GM19351 (cell line): ENCODE data around the gene GRAP2.
"Not testable (repeated sequence)": the region's sequence is repeated elsewhere in the genome, so short reads cannot be mapped to it uniquely, and the experiment has no call there.

Experiments used
- ATAC-seq: cut with Tn5 transposase; IDR thresholded peaks from one replicate; pipeline ENCODE4 v1.9.1; 2021; ENCODE audit warnings: mild to moderate bottlenecking, moderate library complexity; ENCODE audit not compliant: unreplicated experiment

Gene GRAP2

DNA sequence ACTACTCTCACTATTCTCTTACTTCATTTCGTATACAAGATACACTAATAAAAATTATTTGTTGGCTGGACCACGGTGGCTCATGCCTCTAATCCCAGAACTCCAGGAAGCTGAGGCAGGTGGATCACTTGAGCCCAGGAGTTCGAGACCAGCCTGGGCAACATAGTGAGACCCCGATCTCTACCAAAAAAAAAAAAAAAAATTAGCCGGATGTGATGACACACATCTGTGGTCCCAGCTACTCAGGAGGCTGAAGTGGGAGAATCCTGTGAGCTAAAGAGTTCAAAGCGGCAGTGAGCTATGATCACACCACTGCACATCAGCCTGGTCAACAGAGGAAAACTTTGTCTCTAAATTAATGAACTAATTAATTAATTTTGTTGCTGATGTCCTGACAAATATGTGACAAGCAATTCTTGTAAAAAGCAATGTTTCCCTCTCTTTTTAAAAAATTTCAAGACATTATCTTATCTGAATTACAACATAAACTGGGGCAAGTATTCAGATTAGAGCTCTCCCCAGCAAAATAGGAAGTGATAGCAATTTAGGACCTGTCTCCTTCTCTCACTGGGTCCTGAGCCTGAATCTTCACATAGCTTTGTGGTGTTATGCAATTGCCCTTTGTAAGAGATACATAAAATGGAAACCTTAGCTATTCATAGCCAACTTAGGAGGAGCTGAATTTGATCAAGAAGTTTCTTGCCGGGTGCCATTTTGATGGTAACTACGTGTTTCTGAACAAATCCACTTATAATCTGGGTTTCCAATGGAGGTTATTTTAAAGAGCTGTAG, 41.8 kb downstream of the GRAP2 start:
- ATAC-seq: no peak

DNA sequence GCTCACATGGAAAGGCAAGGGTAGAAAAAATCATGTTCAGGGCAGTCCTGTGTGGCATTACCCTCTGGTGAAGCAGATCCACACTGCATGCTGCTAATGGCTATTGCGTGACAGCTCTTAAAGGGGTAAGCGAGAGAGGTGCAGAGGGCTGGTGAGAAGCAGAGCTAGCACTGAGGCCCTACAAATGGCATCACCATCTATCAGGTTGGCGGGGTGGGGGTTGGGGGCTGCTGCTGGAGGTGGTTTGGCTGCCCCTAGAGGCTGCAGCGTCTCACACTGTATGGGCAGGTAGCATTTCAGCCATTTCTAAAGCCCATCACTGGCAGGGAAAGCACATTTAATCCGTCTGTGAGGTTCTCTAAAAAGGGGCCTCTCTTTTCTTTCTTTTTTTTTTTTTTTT, 42.5 kb downstream of the GRAP2 start:
- no peak for ATAC-seq

DNA sequence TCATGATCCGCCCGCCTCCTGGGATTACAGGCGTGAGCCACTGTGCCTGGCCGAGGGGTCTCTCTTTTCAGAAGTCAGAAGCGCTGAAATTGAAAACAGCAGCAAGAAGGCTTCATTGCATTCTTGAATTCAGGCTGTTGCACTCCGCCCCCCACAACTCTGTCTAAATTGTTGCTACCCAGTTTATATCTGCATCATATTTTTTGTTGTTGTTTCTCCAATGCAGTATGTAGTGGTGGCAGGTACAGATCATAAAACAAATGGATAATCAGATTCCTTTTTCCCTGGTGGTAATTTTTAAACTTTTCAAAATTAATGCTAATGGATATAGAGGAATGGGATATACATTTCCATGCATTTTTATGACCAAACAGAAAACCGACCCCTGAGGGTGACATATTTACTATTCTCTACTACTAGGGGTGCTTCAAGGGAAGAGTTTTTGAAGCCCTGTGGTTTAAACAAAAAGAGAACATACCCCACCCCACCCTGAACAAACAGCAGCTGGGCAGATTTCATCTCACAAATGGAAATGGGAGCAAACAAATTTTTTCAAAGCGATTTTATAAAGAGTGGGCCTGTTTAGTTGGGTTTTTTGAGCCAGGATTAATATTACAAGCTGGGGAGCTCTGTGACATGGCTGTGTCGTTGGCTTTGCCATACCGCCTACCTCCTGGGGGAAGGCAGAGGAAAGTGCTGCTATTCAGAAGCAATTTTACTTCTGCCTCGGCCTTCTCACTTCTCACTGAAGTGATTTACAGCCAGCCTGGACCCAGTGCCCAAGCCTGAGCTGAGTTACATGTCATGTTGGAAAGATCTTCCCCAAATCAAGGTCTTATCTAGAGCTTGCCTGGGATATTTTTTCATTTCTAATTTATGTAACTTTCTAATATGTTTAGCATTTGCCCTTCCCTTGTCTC, 43.3 kb downstream of the GRAP2 start:
- ATAC-seq: no peak

DNA sequence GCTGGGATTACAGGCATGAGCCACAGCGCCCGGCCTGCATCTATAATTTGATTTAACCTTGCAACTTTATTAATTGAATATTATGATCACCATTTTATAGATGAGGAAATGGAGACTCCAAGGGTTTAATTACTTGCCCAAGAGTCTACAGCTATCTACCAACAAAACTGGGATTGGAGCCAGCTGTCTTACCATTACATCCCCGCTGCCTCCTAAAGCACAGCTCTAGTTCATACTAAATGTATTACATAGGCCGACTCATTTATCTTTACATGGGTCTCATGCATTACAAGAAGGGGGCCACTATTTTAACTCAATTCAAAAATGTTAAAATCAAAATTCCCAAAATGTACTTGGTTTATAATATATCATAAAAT, 45.2 kb downstream of the GRAP2 start:
- ATAC-seq: no peak

DNA sequence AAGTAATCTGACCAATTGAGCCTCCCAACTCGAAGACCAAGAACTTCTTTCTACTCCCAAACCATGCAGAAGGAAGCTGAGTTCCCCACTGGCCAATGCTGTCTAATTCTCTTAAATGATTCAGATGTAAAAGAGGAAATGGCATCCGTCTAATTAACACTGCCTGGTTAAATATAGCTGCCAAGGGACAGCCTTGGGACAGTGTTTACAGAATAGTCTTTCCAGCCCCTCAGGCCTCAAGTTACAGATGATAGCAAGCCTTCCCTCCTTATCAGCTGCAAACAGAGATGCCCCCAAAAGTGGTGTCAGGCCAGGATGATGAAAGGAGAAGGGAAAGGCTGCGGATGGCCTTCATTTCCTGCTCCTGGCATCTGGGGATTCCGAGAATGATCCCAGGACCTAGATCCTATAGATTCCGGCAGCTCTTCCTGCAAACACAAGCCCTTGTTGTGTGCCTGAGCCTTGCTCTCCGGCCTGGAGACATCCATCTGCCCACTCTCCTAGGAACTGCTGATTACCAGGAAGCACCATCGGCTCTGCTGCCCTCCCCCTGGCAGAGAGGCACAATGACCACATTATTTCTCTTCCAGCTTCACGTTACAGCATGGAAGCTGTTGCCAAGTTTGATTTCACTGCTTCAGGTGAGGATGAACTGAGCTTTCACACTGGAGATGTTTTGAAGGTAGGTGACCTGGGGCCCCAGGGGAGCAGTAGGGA, 45.8 kb downstream of the GRAP2 start:
- no peak for ATAC-seq

DNA sequence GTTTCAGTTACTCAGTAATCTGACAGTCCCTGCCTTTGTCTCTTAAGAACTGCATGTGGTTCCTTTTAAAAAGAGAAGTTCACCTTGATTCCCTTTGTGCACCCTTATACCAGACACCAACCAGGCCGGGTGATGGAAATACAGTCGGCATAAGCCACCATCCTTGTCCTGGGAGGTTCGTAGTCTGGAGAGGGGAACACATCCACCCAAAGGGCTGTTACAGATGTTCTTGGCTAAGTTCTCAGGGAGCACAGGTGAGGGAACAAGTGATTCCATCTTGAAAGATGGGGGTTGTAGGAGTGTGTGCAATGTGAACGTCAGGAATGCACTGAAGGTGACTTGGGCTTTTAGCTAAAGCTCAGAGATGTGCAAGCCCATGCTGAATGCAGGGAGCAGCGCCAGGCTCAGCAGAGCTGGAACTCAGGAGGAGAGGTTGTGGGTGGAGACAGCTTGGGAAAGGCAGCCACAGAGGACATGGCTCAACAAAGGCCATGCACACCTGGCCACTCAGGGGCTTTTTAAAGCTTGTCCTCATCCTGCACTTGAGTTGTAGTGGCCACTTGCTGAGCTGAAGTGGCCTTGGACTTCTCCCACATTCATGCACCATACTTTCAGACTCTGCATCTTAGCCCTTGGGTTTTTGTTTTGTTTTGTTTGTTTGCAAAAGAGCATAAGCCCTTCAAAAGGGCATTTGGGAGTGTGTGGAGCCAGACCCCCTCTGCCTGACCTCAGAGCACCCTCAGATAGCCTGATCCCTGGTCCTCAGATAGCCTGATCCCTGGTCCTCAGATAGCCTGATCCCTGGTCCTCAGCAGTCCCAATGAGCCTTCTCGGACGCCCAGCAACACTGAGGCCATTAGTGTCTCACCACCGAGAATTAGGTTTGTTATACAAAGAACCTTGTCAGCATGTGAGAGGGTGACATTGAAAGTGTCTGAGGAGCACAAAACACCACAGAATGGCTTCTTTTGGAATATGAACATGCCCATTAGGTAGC, 46.6 kb downstream of the GRAP2 start:
- no peak for ATAC-seq

DNA sequence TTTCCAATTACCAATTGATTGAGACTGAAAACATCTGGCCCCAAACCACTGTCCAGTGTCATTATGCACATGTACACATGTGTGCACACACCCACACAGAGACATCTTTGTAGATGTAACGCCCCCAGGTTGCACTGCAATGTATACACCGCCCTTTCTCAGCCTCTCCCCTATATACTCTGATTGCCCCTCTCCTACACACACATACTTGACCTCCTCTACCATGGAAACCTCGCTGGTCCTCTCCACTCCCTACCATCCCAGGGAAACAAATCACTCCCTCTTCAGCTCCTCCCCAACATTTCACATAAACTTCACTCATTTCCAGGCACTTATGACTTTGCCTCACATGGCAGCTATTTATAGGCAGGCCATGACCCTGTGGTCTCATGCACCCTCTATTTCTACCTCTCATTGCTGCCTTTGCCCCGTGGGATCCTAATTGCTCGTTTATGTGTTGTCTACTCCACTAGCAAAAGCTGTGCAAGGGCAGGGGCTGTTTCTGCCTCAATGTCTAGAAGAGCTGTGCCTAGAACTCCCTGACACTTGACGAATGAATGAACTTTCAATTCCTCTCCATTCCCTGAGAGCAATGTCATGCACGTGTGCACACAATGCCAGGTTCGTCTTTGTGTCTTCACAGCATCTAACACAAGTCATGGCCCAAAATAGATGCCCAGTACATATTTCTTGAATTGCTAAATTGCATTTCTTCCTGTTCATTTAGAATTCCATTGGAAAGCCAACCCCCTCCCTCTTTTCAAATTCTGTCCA, 49.3 kb downstream of the GRAP2 start:
- ATAC-seq: no peak

DNA sequence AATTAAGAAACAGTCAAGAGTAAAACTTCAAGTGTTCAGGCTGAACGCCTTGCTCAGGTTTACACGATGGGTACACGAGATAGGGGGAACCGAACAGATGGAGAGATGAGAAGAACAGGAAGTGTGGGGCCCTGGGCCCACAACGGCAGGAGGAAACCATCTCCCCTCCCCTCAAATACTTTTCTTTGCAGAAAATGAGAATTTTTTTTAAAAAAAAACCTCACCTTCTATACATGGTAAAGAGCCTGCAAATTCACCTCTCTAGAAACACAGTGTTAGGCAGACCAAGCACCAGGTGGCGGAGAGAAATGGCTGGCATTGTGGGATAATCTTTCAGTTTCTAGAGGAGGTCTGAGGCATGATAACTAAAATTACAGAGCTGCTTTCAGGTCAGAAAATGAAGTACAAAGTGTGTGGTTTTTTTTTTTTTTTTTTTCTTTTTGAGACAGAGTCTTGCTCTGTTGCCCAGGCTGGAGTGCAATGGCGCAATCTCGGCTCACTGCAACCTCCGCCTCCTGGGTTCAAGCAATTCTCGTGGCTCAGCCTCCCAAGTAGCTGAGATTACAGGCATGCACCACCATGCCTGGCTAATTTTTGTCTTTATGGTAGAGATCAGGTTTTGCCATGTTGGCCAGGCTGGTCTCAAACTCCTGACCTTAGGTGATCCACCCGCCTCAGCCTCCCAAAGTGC, 50.9 kb downstream of the GRAP2 start:
- ATAC-seq: not testable (repeated sequence)

DNA sequence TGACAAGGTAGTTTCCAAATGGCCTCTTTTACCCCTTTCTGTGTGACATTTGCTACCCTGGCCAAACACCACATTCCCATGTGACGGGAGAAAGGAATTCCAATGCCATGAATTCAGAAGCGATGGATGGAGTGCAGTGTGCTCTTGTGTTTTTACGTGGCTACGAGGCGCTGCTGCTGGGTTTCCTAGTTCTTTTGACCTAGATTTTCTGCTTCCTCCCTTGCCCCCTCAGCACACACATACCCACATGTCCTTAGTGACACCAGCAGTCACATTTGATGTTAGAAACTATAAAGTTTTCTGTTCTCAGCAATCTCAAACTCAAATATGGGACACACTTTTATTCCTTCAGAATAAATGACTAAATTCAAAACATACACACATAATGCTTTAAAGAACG, 51.5 kb downstream of the GRAP2 start:
- ATAC-seq: no peak

DNA sequence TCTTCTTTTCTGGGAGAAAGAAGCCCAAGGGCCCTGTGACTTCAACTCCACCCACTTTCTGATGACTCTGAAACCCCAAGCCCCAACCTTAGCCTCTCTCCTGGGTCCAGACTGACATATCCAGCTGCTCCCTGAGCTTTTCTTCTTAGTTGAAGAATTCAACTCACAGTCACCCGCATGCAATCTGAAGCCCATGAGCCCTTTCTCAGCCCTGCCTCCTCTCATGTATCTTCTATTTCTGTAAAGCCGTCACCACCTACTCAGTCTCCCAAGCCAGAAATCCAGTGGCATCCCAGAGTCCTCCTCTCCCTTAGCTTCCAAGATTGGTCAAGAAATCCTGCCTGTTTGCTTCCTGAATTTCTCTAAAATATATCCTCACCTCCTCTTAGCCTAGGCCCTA, 52.2 kb downstream of the GRAP2 start:
- no peak for ATAC-seq

DNA sequence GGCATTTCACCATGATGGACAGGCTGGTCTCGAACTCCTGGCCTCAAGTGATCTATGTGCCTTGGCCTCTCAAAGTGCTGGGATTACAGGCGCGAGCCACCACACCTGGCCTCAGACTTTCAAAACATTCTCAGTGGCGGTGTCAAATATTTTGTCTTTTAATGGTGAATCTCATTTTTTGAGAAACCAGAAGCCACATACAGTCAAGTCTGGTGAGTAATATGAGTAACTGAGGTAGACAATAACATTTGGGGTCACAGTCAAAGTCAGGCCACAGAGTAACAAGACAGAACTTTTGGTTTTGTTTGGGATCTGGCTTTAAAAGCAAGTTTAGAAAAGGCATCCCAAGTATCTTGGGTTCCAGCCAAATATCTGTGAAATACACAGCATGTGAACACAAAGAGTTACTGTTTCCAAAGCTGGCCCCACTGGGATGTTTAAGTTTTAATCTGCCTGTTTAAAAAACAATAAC, 53.7 kb downstream of the GRAP2 start:
- ATAC-seq: no peak

DNA sequence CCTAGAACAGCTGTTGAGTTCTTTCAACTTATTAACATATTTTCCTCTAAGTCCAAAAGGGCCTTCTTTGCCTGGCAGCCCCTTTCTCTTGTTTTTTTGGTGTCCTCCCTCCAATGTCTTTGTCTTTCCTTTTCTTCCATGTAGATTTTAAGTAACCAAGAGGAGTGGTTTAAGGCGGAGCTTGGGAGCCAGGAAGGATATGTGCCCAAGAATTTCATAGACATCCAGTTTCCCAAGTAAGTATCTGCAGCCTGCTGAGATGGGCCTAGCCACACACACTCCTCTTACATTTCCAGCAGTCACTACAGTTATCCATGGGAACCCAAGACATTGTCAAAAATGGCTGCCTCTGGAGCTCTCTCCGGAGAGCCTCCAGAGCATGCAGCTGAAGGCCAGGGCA, 54.8 kb downstream of the GRAP2 start:
- no peak for ATAC-seq

DNA sequence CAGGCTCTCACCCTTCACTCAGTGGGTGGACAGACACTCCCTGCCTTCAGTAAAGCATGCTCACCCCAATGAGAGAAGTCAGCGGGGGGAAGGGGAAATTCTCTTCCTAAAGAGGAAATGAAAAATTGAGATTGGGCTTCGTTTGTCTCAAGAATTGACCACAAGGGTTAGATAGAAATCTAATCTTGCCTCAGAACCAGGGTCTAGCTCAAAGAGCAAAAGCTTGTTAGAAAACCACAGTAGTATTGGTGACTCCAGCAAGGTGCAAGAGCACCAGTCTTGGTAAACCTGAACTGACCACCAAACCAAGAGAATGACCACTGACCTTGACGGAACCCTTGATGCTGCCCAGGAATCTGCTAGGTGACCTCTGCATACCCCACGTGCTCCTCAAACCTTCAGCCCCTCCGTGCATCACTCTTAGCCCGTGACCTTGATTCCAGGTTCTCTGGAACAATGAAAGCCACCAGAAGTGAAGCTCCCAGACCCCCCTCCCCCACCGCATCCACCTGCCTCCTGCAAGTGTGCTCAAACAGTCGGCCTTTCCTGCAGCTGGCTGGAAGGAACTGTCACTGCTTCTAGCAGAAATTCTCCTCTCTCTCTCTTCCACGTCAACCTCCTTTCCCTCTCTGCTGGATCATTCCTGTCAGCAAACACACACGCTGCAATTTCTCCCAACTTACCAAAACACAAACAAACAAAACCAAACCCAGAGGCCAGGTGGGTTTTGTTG, 56.2 kb downstream of the GRAP2 start:
- ATAC-seq: peak; percentile 44

DNA sequence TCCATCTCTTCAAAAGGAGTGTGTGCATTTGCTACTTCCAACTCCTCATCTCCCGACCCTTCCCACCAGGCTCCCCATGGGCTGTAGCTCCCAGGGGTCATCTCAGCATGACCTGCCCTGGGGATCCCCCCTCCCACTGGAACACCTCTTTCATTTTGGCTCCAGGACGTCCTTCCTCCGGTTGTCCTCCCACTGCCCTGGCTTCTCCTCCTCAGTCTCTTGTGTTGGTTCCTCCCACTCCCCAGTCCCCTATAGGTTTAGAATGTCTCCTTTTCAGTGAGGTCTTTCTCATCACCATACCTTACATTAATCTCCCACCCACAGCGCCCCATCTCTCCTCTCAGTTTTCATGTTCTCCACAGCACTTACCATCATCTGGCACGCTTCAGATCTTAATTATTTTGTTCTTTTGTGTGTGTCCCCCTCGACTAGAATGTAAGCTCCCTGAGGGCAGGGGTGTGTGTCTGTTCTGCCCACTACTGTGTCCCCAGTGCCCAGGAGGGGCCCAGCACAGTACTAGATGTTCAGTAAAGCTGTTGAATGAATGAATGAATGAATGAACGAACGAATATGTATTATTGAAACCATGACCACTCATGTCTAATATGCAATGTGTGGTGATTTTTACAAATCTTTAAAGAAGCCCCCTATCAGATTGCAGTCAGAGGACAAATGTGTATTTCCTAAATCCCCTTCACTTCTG, 57.3 kb downstream of the GRAP2 start:
- no peak for ATAC-seq

DNA sequence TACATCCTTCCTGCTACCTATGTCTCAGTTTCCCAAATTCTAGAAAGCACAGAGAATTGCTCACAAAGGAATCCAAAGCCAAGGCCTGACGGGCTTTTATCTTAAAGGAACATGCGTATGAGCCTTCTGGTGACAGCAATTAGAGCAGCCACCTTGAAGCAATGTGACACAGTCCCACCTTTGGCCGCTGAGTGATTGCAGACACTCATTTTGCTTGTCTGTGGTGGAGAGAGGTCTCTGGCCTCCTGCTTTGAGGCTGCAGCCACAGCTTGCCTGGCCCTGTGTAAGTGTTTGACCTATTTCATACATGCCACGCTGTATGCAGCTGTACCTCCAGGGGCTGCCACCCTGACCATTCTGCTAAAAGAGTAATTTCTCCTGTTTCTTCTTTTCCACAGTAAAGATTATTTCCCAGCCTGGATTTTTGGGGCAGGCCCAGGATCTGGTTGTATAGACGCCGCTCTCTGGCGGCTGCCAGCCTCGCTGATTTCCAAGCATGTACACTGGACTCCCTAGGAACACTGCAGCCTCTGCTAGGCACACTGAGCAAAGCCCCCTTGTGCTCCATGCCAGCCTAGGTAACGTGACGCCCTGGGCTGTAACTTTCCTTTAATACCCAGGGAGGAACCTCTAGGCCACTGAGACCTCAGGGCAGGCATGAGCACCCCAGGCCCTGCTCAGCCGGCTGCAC, 58.2 kb downstream of the GRAP2 start:
- ATAC-seq: no peak

DNA sequence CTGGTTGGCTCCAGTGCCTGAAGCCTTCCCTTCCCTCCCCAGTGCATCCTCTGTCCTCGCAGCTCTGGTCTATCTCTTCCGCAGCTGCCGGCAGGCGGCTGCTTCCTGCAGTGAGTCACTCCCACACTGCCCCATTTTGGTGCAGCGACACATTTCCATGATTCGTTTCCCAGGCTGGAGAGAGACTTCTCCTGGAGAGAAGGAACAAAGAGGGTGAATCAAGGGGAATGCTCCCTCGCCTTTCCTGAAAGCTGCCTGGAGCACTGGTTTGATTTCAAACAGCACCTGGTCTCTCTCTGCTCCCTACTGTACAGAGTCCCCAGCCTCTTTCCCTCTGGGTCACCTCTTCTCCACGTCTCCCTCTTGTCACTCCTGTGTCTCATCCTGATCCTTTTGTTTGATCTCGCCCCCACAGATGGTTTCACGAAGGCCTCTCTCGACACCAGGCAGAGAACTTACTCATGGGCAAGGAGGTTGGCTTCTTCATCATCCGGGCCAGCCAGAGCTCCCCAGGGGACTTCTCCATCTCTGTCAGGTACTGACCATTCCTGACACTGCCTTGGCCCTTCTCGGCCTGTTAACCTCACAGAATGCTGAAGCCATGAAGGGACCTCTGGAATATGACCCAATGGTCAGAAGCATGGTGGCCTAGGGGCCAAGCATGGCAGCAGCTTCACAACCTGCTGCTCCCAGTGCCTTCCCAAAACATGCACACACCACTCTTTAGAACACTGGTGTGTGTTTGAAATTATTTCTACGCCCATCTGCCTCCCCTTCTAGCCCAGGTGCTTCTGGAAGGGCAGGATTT, 59.0 kb downstream of the GRAP2 start, which contains the start of gene TMA7B:
Gene TMA7B, plus strand, starts transcription at position 758 of the 808 bp plus-strand sequence. CDS start 3,978 bp downstream, outside the sequence.
- no peak for ATAC-seq
